ENCODE results near the gene MINAR1. TPM values are rescaled to one million over a fixed set of nuclear protein-coding genes. Genes with fewer than 3 reads are reported as not detected.

Gene MINAR1
- total and polyA plus RNA-seq, 2 of the 13 experiments (the other 11 are each of a cell fraction or from before 2014, with no cell fraction given), result 0.15 to 0.16 TPM

- no peak for DNase-seq (ENCODE audit: low spot score)
- H3K9ac ChIP-seq (ENCODE audit: insufficient read depth, low read depth, low read length), result no peak overlapping the region
- TF ChIP-seq IKZF1 (IDR thresholded peaks at IDR 0.05) (no peak), HOXA3 (CRISPR knock-in tag; IDR thresholded peaks at IDR 0.05) (no peak), ZNF18 (CRISPR knock-in tag; IDR thresholded peaks at IDR 0.05; ENCODE audit: insufficient replicate concordance) (no peak)
- TF ChIP-seq, protein P1, sequence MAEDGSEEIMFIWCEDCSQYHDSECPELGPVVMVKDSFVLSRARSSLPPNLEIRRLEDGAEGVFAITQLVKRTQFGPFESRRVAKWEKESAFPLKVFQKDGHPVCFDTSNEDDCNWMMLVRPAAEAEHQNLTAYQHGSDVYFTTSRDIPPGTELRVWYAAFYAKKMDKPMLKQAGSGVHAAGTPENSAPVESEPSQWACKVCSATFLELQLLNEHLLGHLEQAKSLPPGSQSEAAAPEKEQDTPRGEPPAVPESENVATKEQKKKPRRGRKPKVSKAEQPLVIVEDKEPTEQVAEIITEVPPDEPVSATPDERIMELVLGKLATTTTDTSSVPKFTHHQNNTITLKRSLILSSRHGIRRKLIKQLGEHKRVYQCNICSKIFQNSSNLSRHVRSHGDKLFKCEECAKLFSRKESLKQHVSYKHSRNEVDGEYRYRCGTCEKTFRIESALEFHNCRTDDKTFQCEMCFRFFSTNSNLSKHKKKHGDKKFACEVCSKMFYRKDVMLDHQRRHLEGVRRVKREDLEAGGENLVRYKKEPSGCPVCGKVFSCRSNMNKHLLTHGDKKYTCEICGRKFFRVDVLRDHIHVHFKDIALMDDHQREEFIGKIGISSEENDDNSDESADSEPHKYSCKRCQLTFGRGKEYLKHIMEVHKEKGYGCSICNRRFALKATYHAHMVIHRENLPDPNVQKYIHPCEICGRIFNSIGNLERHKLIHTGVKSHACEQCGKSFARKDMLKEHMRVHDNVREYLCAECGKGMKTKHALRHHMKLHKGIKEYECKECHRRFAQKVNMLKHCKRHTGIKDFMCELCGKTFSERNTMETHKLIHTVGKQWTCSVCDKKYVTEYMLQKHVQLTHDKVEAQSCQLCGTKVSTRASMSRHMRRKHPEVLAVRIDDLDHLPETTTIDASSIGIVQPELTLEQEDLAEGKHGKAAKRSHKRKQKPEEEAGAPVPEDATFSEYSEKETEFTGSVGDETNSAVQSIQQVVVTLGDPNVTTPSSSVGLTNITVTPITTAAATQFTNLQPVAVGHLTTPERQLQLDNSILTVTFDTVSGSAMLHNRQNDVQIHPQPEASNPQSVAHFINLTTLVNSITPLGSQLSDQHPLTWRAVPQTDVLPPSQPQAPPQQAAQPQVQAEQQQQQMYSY (CRISPR knock-in tag; IDR thresholded peaks at IDR 0.05), result no peak
- whole genome bisulfite sequencing (ENCODE audit: low lambda C conversion rate), result 21% methylated on average over 4 of the region's 4 CpGs
- no peak for FAIRE-seq
- no peak overlapping the region for H3K4me3 ChIP-seq (replicated peaks in 1 of 3; ENCODE audit: insufficient read depth in 1 of 3, low read depth in 2 of 3, low read length in 3 of 3)
- H3K79me2 ChIP-seq (ENCODE audit: insufficient read depth, low read length), result no peaks in the 10 kb centered on the region
- H3K4me2 ChIP-seq (ENCODE audit: low read depth, low read length), result no peak overlapping the region
- no peaks in the 10 kb centered on the region for H3K4me1 ChIP-seq (ENCODE audit: insufficient read depth, low read length)
- in situ Hi-C loops (cut with HindIII; ENCODE audit: extremely low pct_ligation_motif_present, low pct_unique_long_range_greater_than_20kb) (no loop called here), intact Hi-C loops (cut with micrococcal nuclease; ENCODE audit: unreplicated experiment) (no loop called here)
- H3K27me3 ChIP-seq (ENCODE audit: control insufficient read depth in 1 of 2, insufficient read depth in 2 of 2, low read length in 2 of 2), result peaks cover 3 to 24% of the 10 kb centered on the region in 2 experiments; a peak in 4 of 5 replicates
- ATAC-seq, result no peak
- POLR2A ChIA-PET, result no interaction called here
- H4K20me1 ChIP-seq (ENCODE audit: insufficient read depth, low read length), result no peaks in the 10 kb centered on the region
- BruUV-seq (replicated peaks), result no TSS peak
- H3K36me3 ChIP-seq (replicated peaks in 1 of 2; ENCODE audit: control insufficient read depth in 1 of 2, insufficient read depth in 2 of 2, low read length in 2 of 2), result no peaks in the 10 kb centered on the region
- CTCF ChIA-PET (ENCODE audit: low intra/inter-chr PET ratio, low total read pairs), result no interaction called here
- no peak overlapping the region for H3K27ac ChIP-seq (ENCODE audit: extremely low read length, insufficient read depth, low read length)
- no peak overlapping the region for H2AFZ ChIP-seq (ENCODE audit: low read length)
- H3K9me3 ChIP-seq (ENCODE audit: low read length), result no peaks in the 10 kb centered on the region
These were observed 23.2 kb downstream of the MINAR1 start for GRCh38 chr15:79455361-79455760.
